ENCODE measurements around the gene AP3B1. TPM values are rescaled to one million over a fixed set of nuclear protein-coding genes. Genes with fewer than 3 reads are reported as not detected.

AP3B1 gene
- total and polyA plus RNA-seq, 2 of the 8 experiments (the other 6 are each of a cell fraction or from before 2014, with no cell fraction given) = 45.8 to 48.3 TPM

GRCh38 chr5:78273436-78273835 is 21.1 kb downstream of the AP3B1 start:
- H3K9me3 ChIP-seq (ENCODE audit: insufficient read depth in 2 of 2, low read depth in 1 of 2, low read length in 1 of 2) = no peaks in the 10 kb centered on the region
- 92% methylated on average over 1 of the region's 1 CpG; no CpG with 5 or more reads in 1 of the 2 experiments for WGBS, 2 experiments (ENCODE audit: extremely low coverage in 1 of 2, insufficient coverage in 1 of 2, insufficient read length in 1 of 2, insufficient replicate concordance in 2 of 2, low coverage in 1 of 2, low lambda C conversion rate in 2 of 2, missing lambda C conversion rate in 1 of 2)
- H3K18ac ChIP-seq (ENCODE audit: extremely low read depth, low read length) = no peak overlapping the region
- H3K4me1 ChIP-seq (replicated peaks in 1 of 4; ENCODE audit: control insufficient read depth in 3 of 4, insufficient read depth in 4 of 4, low read length in 3 of 4) = peaks cover 0 to 9% (median 7%) of the 10 kb centered on the region in 4 experiments; a peak in 4 of 7 replicates
- H2AK5ac ChIP-seq (ENCODE audit: low read depth, low read length) = no peak overlapping the region
- H3K79me2 ChIP-seq (ENCODE audit: control insufficient read depth in 1 of 2, insufficient read depth in 2 of 2, low read length in 2 of 2) = peaks cover 2 to 65% of the 10 kb centered on the region in 2 experiments; a peak in 3 of 4 replicates
- H3K4ac ChIP-seq (replicated peaks; ENCODE audit: insufficient read length, low read depth, low read length) = no peak overlapping the region
- no peak overlapping the region for H2AFZ ChIP-seq (ENCODE audit: low read length)
- H2BK15ac ChIP-seq (ENCODE audit: low read length) = no peak overlapping the region
- H2BK120ac ChIP-seq (replicated peaks; ENCODE audit: low read depth, low read length) = no peak overlapping the region
- no peak overlapping the region for H3K56ac ChIP-seq (replicated peaks; ENCODE audit: insufficient read length, low read depth, low read length)
- no peak overlapping the region for H4K8ac ChIP-seq (ENCODE audit: extremely low read depth, insufficient read depth, low read length)
- no peak overlapping the region for H3K14ac ChIP-seq (ENCODE audit: insufficient read length)
- H3K79me1 ChIP-seq (ENCODE audit: low read depth, low read length) = no peaks in the 10 kb centered on the region; the same call in 1 of the 2 replicates
- H4K91ac ChIP-seq (replicated peaks; ENCODE audit: insufficient read length, low read length) = no peak overlapping the region
- H2BK20ac ChIP-seq (ENCODE audit: low read length) = no peak overlapping the region
- ChIA-PET POLR2A (ENCODE audit: partially characterized antibody) (interaction anchor here (1.1 to 1.2 kb wide), 2 partner anchors 11 to 22 kb away, joined by 3 to 5 read pairs; partner anchors contain the start of gene AP3B1), CTCF (ENCODE audit: partially characterized antibody) (interaction anchor here (0.9 to 1.9 kb wide), 2 partner anchors 16 to 270 kb away, joined by 3 to 6 read pairs; no protein-coding TSS in a partner anchor)
- H4K20me1 ChIP-seq (replicated peaks in 1 of 2; ENCODE audit: control insufficient read depth in 1 of 2, insufficient read depth in 2 of 2, low read length in 2 of 2) = peaks cover 0 to 3% of the 10 kb centered on the region in 2 experiments
- H4K5ac ChIP-seq (ENCODE audit: insufficient read length, low read depth, low read length) = no peak overlapping the region
- no peak overlapping the region for H3K27ac ChIP-seq (ENCODE audit: low read depth, low read length)
- H2BK5ac ChIP-seq (ENCODE audit: low read depth, low read length) = no peak overlapping the region
- no peaks in the 10 kb centered on the region for H3K36me3 ChIP-seq (ENCODE audit: control insufficient read depth in 2 of 4, insufficient read depth in 4 of 4, low read length in 3 of 4)
- H3K23ac ChIP-seq (ENCODE audit: insufficient read length) = no peak overlapping the region
- DNase-seq (ENCODE audit: low read depth in 1 of 2, low spot score in 2 of 2) (no peak), FAIRE-seq (no peak)
- H3K4me2 ChIP-seq (ENCODE audit: insufficient read depth in 1 of 2, low read depth in 2 of 2, low read length in 2 of 2) = no peak overlapping the region
- H3K23me2 ChIP-seq (ENCODE audit: low read depth, low read length) = no peaks in the 10 kb centered on the region
- H2BK12ac ChIP-seq (ENCODE audit: low read depth, low read length) = no peak overlapping the region
- TF ChIP-seq KDM4A (IDR thresholded peaks at IDR 0.05; ENCODE audit: low read depth, low read length, severe bottlenecking) (no peak), ZNF274 (IDR thresholded peaks at IDR 0.05; ENCODE audit: borderline replicate concordance, extremely low read depth, low read length) (no peak), POLR2AphosphoS5 (IDR thresholded peaks at IDR 0.05; ENCODE audit: low read depth, low read length) (no peak)
- H3K9ac ChIP-seq (replicated peaks in 1 of 4; ENCODE audit: extremely low read depth in 1 of 4, low read depth in 3 of 4, low read length in 3 of 4) = no peak overlapping the region
- no peak overlapping the region for H3K4me3 ChIP-seq (ENCODE audit: extremely low read depth in 1 of 4, insufficient read depth in 2 of 4, low read depth in 3 of 4, low read length in 4 of 4)
- H3K27me3 ChIP-seq (replicated peaks in 1 of 4; ENCODE audit: control insufficient read depth in 3 of 4, extremely low read depth in 1 of 4, insufficient read depth in 3 of 4, low read length in 3 of 4) = no peaks in the 10 kb centered on the region

Data from H1 (cell line).